WTC11 (cell line): Measurements from ENCODE around the gene NOX1. TPM values are rescaled to one million over a fixed set of nuclear protein-coding genes. Genes with fewer than 3 reads are reported as not detected.

Source experiments
- ATAC-seq: fragments of 200-7000 bp; cut with Tn5 transposase; 2 replicates; pipeline ENCODE4 v1.10.0; 2021; ENCODE audit warnings: mild to moderate bottlenecking, moderate library complexity
- CTCF ChIA-PET: fragments of 300-600 bp; sonication (Branson Sonifier 250); formaldehyde crosslinking; loops from one replicate; lab custom pipeline; 2021; ENCODE audit warnings: antibody characterized with exemption; lab: Charles Lee
- POLR2A ChIA-PET: fragments of 350-600 bp; sonication (Branson Sonifier 250); formaldehyde crosslinking; loops from one replicate; lab custom pipeline; 2021; ENCODE audit warnings: antibody characterized with exemption; lab: Charles Lee
- DNase-seq: peaks from one replicate; pipeline ENCODE4 v3.0.0; 2021; ENCODE audit warnings: low spot score
- H3K27ac Mint-ChIP-seq: 2 replicates; pipeline ENCODE4 v1.8.0; 2021; ENCODE audit warnings: mixed read lengths
- H3K27me3 Mint-ChIP-seq: 2 replicates; pipeline ENCODE4 v1.8.0; 2021; ENCODE audit warnings: low read depth, mild to moderate bottlenecking, moderate library complexity, mixed read lengths
- H3K36me3 Mint-ChIP-seq: 2 replicates; pipeline ENCODE4 v1.8.0; 2021; ENCODE audit warnings: mixed read lengths
- H3K4me1 Mint-ChIP-seq: 2 replicates; pipeline ENCODE4 v1.8.0; 2022; ENCODE audit warnings: mixed read lengths
- H3K4me3 Mint-ChIP-seq: 2 replicates; pipeline ENCODE4 v1.8.0; 2021; ENCODE audit warnings: mild to moderate bottlenecking, moderate library complexity, mixed read lengths
- H3K9me3 Mint-ChIP-seq: 2 replicates; pipeline ENCODE4 v1.8.0; 2021; ENCODE audit warnings: mixed read lengths
- AFF4 ChIP-seq: sonication (generic); formaldehyde crosslinking; IDR thresholded peaks from 2 replicates; pipeline ENCODE4 v1.8.1; 2023; ENCODE audit warnings: mild to moderate bottlenecking, missing genetic modification reagents, borderline replicate concordance
- ATF3 ChIP-seq: sonication (generic); formaldehyde crosslinking; conservative IDR thresholded peaks from 2 replicates; pipeline ENCODE4 v1.8.1; 2022; ENCODE audit warnings: mild to moderate bottlenecking, missing genetic modification reagents
- CREB1 ChIP-seq: sonication (generic); formaldehyde crosslinking; IDR thresholded peaks from 2 replicates; pipeline ENCODE4 v1.8.0; 2023; ENCODE audit warnings: mild to moderate bottlenecking, missing genetic modification reagents
- GTF2I ChIP-seq: fragments of 250-450 bp; sonication (Bioruptor Pico); conservative IDR thresholded peaks from 2 replicates; pipeline ENCODE4 v1.4.0; 2021; ENCODE audit warnings: mild to moderate bottlenecking
- NFE2L1 ChIP-seq: sonication (generic); formaldehyde crosslinking; IDR thresholded peaks from 2 replicates; pipeline ENCODE4 v1.8.1; 2023; ENCODE audit warnings: missing genetic modification reagents
- SP1 ChIP-seq: sonication (generic); formaldehyde crosslinking; conservative IDR thresholded peaks from 2 replicates; pipeline ENCODE4 v1.8.1; 2022; ENCODE audit warnings: missing genetic modification reagents
- TCF7 ChIP-seq: sonication (generic); formaldehyde crosslinking; IDR thresholded peaks from 2 replicates; pipeline ENCODE4 v1.8.0; 2022; ENCODE audit warnings: mild to moderate bottlenecking, low read depth, missing genetic modification reagents, moderate library complexity
- TEAD4 ChIP-seq: sonication (generic); formaldehyde crosslinking; IDR thresholded peaks from 2 replicates; pipeline ENCODE4 v1.8.0; 2022; ENCODE audit warnings: mild to moderate bottlenecking, missing genetic modification reagents
- ZBTB21 ChIP-seq: sonication (generic); formaldehyde crosslinking; IDR thresholded peaks from 2 replicates; pipeline ENCODE4 v1.8.1; 2023; ENCODE audit warnings: mild to moderate bottlenecking, missing genetic modification reagents, borderline replicate concordance
- ZNF138 ChIP-seq: sonication (generic); formaldehyde crosslinking; conservative IDR thresholded peaks from 2 replicates; pipeline ENCODE4 v1.8.1; 2022; ENCODE audit warnings: mild to moderate bottlenecking, moderate library complexity, missing genetic modification reagents
- ZNF263 ChIP-seq: sonication (generic); formaldehyde crosslinking; IDR thresholded peaks from 2 replicates; pipeline ENCODE4 v1.8.1; 2022; ENCODE audit warnings: low read depth, mild to moderate bottlenecking, moderate library complexity, missing genetic modification reagents
- ZNF425 ChIP-seq: fragments of 250-450 bp; sonication (Bioruptor Pico); conservative IDR thresholded peaks from 2 replicates; pipeline ENCODE4 v1.9.0; 2021; ENCODE audit warnings: mild to moderate bottlenecking
- ZNF671 ChIP-seq: fragments of 250-450 bp; sonication (Bioruptor Pico); IDR thresholded peaks from 2 replicates; pipeline ENCODE4 v1.8.0; 2021; ENCODE audit warnings: mild to moderate bottlenecking
- total RNA-seq: library from RNA; stranded (reverse); gene quantifications from 3 replicates; pipeline ENCODE4 v1.2.3, GENCODE V29; 2021
- TF ChIP-seq, protein P1 (sequence below): fragments of 250-450 bp; sonication (Bioruptor Pico); IDR thresholded peaks from 2 replicates; pipeline ENCODE4 v2.1.2; 2022; ENCODE audit warnings: mild to moderate bottlenecking, moderate library complexity
- TF ChIP-seq, protein P2 (sequence below): sonication (generic); formaldehyde crosslinking; conservative IDR thresholded peaks from 2 replicates; pipeline ENCODE4 v1.8.1; 2023; ENCODE audit warnings: mild to moderate bottlenecking, low read depth, missing genetic modification reagents, moderate library complexity
- TF ChIP-seq, protein P3 (sequence below): fragments of 200-600 bp; IDR thresholded peaks from 2 replicates; pipeline ENCODE4 v1.8.0; 2022; ENCODE audit warnings: antibody characterized with exemption

NOX1 gene
- total RNA-seq, 1 experiment from 2014 or later: not detected

- peaks cover 8% of the 10 kb centered on the region for H3K4me1 Mint-ChIP-seq
- ChIA-PET CTCF (interaction anchor here (0.9 kb wide), 1 partner anchor 34 kb away, joined by 4 read pairs; no protein-coding TSS in a partner anchor), POLR2A (no interaction called here)
- H3K27ac Mint-ChIP-seq: no peak overlapping the region
- H3K4me3 Mint-ChIP-seq: no peak overlapping the region
- H3K36me3 Mint-ChIP-seq: 0 out of 2 replicates have a peak, but pooled peaks cover 2% of the 10 kb centered on the region
- ATAC-seq (no peak), DNase-seq (no peak)
- peaks cover 4% of the 10 kb centered on the region; the same call in 1 of the 2 replicates for H3K9me3 Mint-ChIP-seq
- peaks cover 3% of the 10 kb centered on the region for H3K27me3 Mint-ChIP-seq
- no peak for TF ChIP-seq TEAD4 (CRISPR knock-in tag)
- no peak for TF ChIP-seq AFF4
- TF ChIP-seq ZNF138 (CRISPR knock-in tag): no peak
- TF ChIP-seq, protein P1, sequence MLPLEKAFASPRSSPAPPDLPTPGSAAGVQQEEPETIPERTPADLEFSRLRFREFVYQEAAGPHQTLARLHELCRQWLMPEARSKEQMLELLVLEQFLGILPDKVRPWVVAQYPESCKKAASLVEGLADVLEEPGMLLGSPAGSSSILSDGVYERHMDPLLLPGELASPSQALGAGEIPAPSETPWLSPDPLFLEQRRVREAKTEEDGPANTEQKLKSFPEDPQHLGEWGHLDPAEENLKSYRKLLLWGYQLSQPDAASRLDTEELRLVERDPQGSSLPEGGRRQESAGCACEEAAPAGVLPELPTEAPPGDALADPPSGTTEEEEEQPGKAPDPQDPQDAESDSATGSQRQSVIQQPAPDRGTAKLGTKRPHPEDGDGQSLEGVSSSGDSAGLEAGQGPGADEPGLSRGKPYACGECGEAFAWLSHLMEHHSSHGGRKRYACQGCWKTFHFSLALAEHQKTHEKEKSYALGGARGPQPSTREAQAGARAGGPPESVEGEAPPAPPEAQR (CRISPR knock-in tag): no peak
- no peak for TF ChIP-seq ZBTB21
- TF ChIP-seq GTF2I (CRISPR knock-in tag): no peak
- TF ChIP-seq TCF7 (CRISPR knock-in tag): no peak
- no peak for TF ChIP-seq CREB1
- no peak for TF ChIP-seq ZNF671 (CRISPR knock-in tag)
- TF ChIP-seq SP1 (CRISPR knock-in tag): no peak
- TF ChIP-seq, protein P2, sequence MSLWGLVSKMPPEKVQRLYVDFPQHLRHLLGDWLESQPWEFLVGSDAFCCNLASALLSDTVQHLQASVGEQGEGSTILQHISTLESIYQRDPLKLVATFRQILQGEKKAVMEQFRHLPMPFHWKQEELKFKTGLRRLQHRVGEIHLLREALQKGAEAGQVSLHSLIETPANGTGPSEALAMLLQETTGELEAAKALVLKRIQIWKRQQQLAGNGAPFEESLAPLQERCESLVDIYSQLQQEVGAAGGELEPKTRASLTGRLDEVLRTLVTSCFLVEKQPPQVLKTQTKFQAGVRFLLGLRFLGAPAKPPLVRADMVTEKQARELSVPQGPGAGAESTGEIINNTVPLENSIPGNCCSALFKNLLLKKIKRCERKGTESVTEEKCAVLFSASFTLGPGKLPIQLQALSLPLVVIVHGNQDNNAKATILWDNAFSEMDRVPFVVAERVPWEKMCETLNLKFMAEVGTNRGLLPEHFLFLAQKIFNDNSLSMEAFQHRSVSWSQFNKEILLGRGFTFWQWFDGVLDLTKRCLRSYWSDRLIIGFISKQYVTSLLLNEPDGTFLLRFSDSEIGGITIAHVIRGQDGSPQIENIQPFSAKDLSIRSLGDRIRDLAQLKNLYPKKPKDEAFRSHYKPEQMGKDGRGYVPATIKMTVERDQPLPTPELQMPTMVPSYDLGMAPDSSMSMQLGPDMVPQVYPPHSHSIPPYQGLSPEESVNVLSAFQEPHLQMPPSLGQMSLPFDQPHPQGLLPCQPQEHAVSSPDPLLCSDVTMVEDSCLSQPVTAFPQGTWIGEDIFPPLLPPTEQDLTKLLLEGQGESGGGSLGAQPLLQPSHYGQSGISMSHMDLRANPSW (CRISPR knock-in tag): no peak
- TF ChIP-seq, protein P3, sequence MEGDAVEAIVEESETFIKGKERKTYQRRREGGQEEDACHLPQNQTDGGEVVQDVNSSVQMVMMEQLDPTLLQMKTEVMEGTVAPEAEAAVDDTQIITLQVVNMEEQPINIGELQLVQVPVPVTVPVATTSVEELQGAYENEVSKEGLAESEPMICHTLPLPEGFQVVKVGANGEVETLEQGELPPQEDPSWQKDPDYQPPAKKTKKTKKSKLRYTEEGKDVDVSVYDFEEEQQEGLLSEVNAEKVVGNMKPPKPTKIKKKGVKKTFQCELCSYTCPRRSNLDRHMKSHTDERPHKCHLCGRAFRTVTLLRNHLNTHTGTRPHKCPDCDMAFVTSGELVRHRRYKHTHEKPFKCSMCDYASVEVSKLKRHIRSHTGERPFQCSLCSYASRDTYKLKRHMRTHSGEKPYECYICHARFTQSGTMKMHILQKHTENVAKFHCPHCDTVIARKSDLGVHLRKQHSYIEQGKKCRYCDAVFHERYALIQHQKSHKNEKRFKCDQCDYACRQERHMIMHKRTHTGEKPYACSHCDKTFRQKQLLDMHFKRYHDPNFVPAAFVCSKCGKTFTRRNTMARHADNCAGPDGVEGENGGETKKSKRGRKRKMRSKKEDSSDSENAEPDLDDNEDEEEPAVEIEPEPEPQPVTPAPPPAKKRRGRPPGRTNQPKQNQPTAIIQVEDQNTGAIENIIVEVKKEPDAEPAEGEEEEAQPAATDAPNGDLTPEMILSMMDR: no peak
- no peak for TF ChIP-seq ATF3 (CRISPR knock-in tag)
- no peak for TF ChIP-seq ZNF425
- TF ChIP-seq NFE2L1 (CRISPR knock-in tag): no peak
- TF ChIP-seq ZNF263 (CRISPR knock-in tag): no peak
Observed at GRCh38 chrX:100802843-100803242, 71.3 kb downstream of the NOX1 start.
